BJ (cell line): ENCODE results near the gene GULP1. TPM values are rescaled to one million over a fixed set of nuclear protein-coding genes. Genes with fewer than 3 reads are reported as not detected.
"Not testable (repeated sequence)": the region's sequence is repeated elsewhere in the genome, so short reads cannot be mapped to it uniquely, and the experiment has no call there.

Experiments used
- CTCF ChIA-PET: fragments of 350-600 bp; formaldehyde crosslinking; extraction: SDS; loops from one replicate; lab custom pipeline; 2021; ENCODE audit warnings: antibody characterized with exemption, inconsistent platforms; lab: Yijun Ruan, JAX
- POLR2A ChIA-PET: fragments of 300-600 bp; sonication (Branson Sonifier 250); formaldehyde crosslinking; extraction: SDS; loops from one replicate; lab custom pipeline; 2021; ENCODE audit warnings: antibody characterized with exemption; lab: Charles Lee
- DNase-seq: peaks from one replicate; pipeline ENCODE4 v3.0.0-alpha.2; 2011; ENCODE audit warnings: low read depth
- H3K27me3 ChIP-seq: 2 replicates; pipeline ENCODE4 v1.6.0; 2011; ENCODE audit warnings: low read length; ENCODE audit not compliant: control insufficient read depth, insufficient read depth
- H3K36me3 ChIP-seq: 2 replicates; pipeline ENCODE4 v1.5.1; 2011; ENCODE audit warnings: low read length; ENCODE audit not compliant: control insufficient read depth, insufficient read depth
- H3K4me3 ChIP-seq: 2 replicates; pipeline ENCODE4 v1.5.1; 2011; ENCODE audit warnings: low read depth, mild to moderate bottlenecking, control low read depth, low read length
- polyA plus RNA-seq: library from polyadenylated mRNA; depleted of rRNA; stranded (reverse); fragments of >200 nt; gene quantifications from 2 replicates; pipeline ENCODE4 v1.2.3, GENCODE V29; 2011
- TF ChIP-seq, protein P1 (sequence below): IDR thresholded peaks from 2 replicates; pipeline ENCODE4 v1.5.1; 2011; ENCODE audit warnings: low read depth, mild to moderate bottlenecking, control low read depth, inconsistent platforms, low read length, moderate library complexity; ENCODE audit not compliant: insufficient read depth

The GULP1 gene
- polyA plus RNA-seq, 1 experiment: 31.0 TPM

DNA sequence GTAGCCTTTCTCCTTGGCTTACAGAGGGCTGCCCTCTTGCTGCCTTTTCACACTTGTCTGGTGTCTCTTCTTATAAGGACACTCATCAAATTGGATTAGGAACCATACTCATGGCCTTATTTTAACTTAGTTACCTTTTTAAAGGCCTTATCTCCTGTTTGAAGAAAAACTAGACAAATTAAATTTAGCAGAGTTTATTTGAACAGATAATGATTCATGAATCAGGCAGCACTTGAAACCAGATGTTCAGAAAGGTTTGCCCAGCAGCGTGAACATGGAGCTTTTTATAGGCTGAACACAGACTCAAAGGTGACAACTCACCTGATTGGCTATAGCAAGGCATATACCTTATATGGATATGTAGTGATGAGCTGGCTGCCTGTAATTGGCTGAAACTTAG, 238.0 kb downstream of the GULP1 start:
- no peaks in the 10 kb centered on the region for H3K27me3 ChIP-seq
- H3K4me3 ChIP-seq: no peak overlapping the region
- H3K36me3 ChIP-seq: no peaks in the 10 kb centered on the region; the same call in 1 of the 2 replicates
- POLR2A ChIA-PET: no interaction called here
- TF ChIP-seq, protein P1, sequence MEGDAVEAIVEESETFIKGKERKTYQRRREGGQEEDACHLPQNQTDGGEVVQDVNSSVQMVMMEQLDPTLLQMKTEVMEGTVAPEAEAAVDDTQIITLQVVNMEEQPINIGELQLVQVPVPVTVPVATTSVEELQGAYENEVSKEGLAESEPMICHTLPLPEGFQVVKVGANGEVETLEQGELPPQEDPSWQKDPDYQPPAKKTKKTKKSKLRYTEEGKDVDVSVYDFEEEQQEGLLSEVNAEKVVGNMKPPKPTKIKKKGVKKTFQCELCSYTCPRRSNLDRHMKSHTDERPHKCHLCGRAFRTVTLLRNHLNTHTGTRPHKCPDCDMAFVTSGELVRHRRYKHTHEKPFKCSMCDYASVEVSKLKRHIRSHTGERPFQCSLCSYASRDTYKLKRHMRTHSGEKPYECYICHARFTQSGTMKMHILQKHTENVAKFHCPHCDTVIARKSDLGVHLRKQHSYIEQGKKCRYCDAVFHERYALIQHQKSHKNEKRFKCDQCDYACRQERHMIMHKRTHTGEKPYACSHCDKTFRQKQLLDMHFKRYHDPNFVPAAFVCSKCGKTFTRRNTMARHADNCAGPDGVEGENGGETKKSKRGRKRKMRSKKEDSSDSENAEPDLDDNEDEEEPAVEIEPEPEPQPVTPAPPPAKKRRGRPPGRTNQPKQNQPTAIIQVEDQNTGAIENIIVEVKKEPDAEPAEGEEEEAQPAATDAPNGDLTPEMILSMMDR: no peak
- DNase-seq: no peak
- CTCF ChIA-PET: interaction anchor here (0.6 kb wide), 1 partner anchor 128 kb away, joined by 3 read pairs; no protein-coding TSS in a partner anchor

DNA sequence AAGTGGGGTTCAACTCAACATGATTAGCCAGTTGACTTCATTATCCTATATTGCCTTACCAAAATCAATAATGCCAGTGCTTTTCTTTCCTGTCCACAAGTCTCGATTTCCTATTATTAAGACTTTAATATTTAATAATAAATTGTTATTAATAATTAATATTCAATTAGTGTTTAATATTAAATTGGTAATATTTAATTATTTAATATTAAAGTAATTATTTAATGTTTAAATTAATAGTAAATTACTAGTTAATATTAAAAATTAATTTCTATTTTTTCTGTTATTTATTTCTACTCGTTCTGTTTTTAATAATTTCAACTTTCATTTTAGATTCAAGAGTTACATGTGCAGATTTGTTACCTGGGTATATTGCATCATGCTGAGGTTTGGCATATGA, 243.2 kb downstream of the GULP1 start:
- CTCF ChIA-PET: no interaction called here
- POLR2A ChIA-PET: no interaction called here

DNA sequence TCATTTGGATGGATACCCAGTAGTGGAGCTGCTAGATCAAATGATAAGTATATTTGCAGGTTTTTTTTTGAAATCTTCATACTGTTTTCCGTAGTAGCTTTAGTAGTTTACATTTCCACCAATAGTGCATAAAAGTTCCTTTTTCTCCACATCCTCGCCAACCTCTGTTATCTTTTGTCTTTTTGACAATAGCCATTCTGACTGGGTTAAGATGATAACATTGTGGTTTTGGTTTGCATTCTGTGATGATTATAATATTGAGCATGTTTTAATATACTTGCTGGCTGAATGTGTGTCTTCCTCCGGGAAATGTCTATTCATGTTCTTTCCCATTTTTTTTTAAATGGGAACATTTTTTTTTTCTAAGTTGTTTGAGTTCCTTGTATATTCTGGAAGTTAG, 260.0 kb downstream of the GULP1 start:
- Histone ChIP-seq H3K27me3 (no peaks in the 10 kb centered on the region), H3K4me3 (no peak overlapping the region), H3K36me3 (no peaks in the 10 kb centered on the region)
- no peak for DNase-seq
- POLR2A ChIA-PET: no interaction called here
- TF ChIP-seq, protein P1: no peak
- CTCF ChIA-PET: no interaction called here

More for the DNA sequence above, 243.2 kb downstream of the GULP1 start:
- no peak for DNase-seq
- Histone ChIP-seq H3K4me3 (no peak overlapping the region), H3K27me3 (no peaks in the 10 kb centered on the region), H3K36me3 (no peaks in the 10 kb centered on the region; the same call in 1 of the 2 replicates)
- TF ChIP-seq, protein P1: no peak

DNA sequence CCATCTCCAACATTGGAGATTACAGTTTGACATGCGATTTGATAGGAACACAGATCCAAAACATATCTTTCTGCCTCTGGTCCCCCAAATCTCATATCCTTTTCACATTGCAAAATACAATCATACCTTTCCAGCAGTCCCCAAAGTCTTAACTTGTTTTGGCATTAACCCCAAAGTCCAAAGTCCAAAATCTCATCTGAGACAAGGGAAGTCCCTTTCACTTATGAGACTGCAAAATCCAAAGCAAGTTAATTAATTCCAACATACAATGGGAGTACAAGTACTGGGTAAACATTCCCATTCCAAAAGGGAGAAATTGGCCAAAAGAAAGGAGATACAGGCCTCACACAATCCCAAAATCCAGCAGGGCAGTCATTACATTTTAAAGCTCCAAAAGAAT, 265.4 kb downstream of the GULP1 start:
- ChIA-PET CTCF (no interaction called here), POLR2A (no interaction called here)

DNA sequence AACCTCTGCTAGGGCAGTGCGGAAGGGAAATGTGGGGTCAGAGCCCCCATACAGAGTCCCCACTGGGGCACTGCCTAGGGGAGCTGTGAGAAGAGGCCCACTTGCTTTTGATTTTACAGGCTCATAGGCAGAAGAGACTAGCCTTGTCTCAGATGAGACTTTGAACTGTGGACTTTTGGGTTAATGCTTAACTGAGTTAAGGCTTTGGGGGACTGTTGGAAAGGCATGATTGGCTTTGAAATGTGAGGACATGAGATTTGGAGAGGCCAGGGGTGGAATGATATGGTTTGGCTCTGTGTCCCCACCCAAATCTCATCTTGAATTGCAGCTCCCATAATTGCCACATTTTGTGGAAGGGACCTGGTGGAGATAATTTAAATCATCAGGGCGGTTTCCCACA, 267.8 kb downstream of the GULP1 start:
- H3K27me3 ChIP-seq, DNase-seq, H3K36me3 ChIP-seq, POLR2A ChIA-PET, CTCF ChIA-PET, H3K4me3 ChIP-seq: not testable (repeated sequence)

More for the DNA sequence above, 265.4 kb downstream of the GULP1 start:
- TF ChIP-seq, protein P1: no peak
- no peaks in the 10 kb centered on the region for H3K36me3 ChIP-seq
- H3K27me3 ChIP-seq: no peaks in the 10 kb centered on the region
- no peak overlapping the region for H3K4me3 ChIP-seq
- no peak for DNase-seq

DNA sequence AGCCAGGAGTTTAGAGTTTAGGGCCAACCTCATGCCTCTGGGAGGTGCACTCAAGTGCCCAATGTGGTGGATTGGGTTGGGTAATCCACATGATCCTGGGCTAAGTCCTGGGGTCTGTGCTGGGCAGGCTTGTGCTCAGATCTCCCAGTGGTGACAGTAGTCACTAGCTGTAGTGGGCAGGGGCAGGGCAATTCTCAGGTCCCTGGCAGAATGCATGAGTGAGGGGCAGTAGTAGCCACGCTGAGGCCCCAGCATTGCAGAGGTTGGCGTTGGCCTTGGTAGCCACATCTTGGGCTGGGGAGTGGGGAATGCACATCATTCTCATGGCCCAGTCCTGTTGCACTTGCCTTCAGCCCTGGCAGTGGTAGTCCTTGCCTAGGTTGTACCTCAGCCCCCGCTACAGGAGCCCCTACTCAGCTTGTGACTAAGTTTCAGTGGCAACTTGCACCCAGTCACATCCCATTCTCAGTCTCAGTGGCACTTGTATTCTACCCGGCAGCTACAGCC, 269.9 kb downstream of the GULP1 start:
- Histone ChIP-seq H3K4me3 (no peak overlapping the region), H3K36me3 (no peaks in the 10 kb centered on the region), H3K27me3 (no peaks in the 10 kb centered on the region)
- ChIA-PET CTCF (no interaction called here), POLR2A (no interaction called here)
- TF ChIP-seq, protein P1: no peak
- DNase-seq: no peak
